DMS153 treated with DMSO at 0.1 percent for 48 hours (cell line): ENCODE data around the gene PML.
"Not testable (repeated sequence)": the region's sequence is repeated elsewhere in the genome, so short reads cannot be mapped to it uniquely, and the experiment has no call there.

Experiments used
- DNase-seq: peaks from one replicate; lab custom pipeline; 2025; ENCODE audit not compliant: unreplicated experiment; lab: John Stamatoyannopoulos, UW

The PML gene

DNA sequence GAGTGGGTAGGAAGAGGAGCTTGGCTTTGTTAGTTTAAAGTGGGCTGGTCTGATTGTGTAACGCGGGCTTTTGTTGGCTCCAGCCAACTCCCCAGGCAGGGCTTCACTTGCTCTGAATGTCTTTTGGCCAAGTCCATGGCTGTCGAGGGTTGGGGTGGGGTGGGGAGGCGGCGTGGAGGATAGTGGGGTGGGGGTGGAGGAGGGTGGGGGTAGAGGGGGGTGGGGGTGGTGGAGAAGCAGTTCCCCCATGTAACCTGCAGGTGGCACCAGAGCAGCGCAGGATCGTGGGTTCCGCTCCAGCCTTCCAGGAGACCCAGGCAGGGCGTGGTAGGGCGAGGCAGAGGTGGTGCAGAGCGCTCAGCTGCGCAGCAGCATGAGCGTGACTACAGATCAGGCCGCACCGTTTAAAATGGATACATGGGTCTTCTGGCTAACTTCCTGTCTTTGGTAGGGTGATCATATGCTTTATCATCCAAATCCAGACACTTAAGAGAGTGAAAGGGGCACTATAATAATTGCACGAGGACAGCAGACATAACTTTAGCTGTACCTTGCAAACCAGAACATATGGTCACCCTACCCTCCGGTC, 59.5 kb downstream of the PML start:
- peak; percentile 19 for DNase-seq

DNA sequence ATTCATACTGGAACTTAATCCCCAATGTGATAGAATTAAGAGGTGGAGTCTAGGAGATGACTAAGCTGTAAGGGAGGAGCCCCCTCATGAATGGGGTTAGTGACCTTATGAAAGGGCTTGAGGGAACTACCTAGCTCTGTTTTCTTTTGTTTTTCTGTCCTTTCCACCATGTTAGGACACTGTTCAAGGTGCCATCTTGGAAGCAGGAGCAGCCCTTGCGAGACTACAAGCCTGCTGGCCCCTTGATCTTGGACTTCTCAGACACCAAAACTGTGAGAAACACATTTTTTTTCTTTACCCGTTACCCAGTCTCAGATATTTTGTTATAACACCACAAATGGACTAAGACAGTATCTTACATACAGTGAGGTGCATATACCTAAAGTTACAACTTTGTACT, 61.3 kb downstream of the PML start:
- no peak for DNase-seq

DNA sequence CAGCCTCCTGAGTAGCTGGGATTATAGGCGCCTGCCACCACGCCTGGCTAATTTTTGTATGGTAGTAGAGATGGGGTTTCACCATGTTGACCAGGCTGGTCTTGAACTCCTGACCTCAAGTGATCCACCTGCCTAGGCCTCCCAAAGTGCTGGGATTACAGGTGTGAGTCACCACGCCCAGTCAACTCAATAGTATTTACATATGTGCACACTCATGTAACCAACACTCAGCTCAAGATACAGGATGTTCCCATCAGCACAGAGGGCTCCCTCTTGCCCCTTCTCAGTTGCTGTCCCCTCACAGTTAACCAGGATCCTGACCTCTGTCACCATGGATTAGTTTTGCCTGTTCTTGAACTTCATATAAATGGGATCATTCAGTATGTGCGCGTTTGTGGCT, 61.8 kb downstream of the PML start:
- not testable (repeated sequence) for DNase-seq

DNA sequence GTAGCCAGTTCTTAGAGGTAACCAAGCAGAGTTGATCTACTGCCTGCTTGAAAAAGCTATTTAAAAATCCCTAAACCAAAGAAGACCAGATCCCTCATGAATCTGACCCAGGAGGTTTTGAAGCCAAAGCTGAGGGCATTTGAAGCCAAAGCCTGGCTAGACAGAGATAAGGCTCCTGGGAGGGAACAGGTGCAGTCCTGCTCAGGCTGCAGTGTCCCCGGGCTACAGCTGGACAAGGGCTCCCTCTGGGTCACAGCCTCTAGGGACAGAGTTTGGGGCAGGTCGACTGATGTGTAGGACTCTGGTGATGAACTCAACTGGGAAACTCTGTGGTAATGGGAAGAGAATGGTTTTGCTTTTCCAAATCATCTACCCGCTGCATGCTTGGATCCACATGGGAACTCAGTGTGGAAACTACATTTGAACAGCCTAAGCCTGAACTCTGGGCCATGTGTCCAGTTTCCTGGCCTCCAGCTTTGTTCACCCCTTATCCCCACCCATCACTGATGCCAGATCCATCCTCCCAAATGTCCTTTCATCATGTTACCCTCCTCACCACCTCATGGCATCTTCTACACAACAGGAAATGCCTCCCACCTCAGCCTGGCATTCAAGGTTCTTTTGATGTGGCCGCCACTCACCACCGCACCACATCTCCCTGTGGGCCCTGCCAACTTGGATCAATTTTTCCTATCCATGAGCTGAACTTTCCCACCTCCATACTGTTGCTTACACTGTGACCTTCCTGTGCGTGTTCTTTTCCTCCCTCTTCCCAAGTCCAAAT, 64.7 kb downstream of the PML start:
- DNase-seq = not testable (repeated sequence)

DNA sequence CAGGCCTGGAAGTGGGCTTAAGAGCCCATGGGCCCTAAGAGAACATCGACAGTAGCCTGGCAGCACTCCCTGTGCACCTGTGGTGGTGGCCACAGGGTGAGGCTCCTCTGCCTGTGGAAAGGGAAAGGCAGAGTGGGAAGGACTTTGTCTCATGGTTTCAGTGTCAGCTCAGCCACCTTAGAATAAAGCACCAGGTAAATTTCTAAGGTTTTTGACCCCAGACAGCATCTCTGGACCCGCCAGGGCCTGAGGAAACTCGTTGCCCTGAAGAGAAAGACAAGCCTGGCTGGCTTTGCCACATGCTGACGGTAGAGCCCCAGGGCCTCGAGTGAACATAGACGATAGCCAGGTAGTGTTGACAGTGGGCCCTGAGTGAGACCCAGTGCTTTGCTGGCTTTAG, 65.7 kb downstream of the PML start:
- no peak for DNase-seq

DNA sequence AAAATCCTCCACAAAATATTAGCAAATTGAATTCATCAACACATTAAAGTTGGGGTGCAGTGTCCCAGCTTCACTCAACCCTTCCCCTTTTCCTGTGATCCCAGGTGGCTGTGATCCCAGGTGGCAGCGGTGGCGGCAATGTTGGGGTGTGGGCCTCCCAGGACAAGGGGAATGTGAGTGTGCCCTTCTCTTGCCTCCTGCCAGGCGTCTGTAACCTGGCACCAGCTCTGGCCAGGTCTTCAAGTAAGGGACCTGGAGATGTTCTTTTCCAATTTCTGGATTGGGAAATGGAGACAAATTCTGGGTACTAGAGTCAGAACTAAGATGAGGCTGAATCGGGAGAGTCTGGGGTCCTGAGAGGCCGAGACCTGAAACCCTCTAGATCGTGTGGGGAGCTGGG, 67.7 kb downstream of the PML start:
- DNase-seq = no peak

- DNase-seq = no peak
These were observed 68.2 kb downstream of the PML start for GRCh38 chr15:74062671-74063070.

DNA sequence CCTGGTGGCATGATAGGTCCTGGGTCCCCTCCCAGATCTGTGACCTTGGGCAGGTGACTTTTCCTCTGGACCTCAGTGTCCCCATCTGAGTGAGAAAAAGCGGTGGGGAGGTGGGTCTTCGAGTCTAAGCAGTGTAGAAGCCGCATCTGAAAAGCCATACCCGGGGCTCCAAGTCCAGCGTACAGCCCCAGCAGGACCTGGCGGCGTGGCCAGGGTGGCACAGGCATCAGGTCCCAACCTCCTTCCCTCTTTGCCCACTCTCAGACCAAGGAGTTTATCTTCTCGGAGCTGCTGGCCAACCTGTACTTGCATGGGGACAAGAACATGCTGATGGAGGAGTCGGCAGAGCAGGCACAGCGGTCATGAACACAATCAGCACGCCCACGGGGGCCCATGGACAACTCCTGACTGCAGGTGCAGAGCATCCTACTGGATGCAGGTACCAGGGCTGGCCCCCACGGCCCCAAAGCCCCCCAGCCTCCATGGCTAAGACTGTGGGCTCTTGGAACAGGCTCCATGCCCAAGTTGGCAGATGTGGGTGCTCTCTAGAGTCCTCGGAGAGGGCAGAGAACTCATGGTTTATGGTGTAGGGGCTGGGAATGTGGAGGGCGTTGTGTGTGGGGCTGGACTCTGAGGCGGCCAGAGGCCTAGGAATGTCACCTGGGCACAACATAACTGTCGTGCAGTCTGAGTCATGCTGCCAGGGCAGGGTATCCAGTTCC, 69.1 kb downstream of the PML start:
- DNase-seq = not testable (repeated sequence)

DNA sequence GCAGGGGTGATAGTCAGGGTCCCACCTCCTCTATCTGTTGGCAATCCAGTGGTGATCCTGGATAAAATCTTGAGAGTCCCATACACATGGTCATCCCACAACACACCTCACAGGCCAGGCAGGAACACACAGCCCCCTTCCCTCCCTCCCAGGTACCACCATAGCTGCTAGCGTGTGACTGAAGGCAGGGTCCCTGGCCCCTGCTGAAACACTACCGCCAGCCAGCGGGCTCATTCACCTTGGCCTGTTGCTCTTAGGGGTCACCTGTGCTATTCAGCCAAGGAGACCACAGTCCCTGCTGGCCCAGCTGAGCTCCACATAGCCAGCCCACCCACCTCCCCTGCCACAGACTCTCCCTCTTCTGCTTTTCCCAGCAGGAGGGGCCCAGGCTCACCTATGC, 69.7 kb downstream of the PML start:
- not testable (repeated sequence) for DNase-seq

GRCh38 chr15:74064822-74065221, 70.3 kb downstream of the PML start:
- DNase-seq = not testable (repeated sequence)

- DNase-seq = not testable (repeated sequence)
These were observed 71.3 kb downstream of the PML start for GRCh38 chr15:74065684-74066411.

- not testable (repeated sequence) for DNase-seq
These were observed 77.1 kb downstream of the PML start for GRCh38 chr15:74071645-74072044.

GRCh38 chr15:74072132-74072531, 77.6 kb downstream of the PML start:
- not testable (repeated sequence) for DNase-seq

DNA sequence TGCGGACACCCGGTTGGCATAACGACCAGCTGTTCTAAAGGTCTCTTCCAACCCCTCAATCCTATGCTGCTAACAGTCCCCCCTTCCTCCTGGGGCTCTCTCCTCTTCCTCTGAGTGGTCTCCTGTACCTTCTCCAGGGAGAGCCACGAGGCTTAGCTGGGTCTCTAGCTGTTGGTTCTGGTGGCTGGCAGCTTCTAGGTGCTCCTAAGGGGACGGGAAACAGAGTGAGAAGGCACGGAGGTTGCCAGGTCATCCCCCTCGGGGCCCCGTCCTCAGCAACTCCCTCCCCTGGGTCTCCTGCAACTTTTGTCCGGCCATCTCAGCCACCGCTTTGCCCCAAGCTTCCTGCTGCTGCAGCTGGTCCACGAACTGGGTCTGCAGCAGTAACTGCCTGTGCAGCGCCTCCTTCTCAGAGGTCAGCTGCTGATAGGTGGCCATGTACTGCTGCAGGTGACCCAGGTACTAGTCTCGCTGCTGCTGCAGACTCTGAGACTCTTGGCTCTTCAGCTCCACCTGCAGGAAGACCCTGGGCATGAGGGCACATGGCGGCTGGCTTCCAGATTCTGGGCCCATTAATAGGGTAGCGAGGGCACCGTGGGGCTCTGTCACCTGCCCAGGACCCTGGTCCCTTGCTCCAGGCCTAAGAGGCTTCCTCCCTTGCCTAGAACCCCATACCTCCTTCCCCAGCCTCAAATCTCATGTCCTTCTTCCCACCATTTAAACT, 78.3 kb downstream of the PML start:
- DNase-seq = not testable (repeated sequence)

DNA sequence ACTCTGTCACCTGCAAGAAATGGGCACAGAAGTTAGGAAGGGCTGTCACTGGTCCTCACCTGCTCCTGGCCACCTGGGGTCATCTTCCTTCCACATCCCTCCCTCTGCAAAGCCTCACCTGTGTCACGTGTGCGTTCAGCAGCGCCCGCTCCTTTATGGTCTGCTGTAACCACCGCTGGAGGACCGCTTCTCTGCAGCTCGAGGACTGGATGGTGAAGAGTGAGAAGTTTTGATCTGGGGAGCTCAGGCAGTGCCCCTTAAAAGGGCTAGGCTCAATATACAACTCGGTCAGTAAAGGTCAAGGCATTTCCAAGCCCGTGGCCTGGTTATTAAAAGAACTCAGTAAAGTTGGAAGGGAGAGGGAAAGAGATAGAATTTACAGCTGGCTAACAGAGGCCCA, 81.3 kb downstream of the PML start:
- not testable (repeated sequence) for DNase-seq

DNA sequence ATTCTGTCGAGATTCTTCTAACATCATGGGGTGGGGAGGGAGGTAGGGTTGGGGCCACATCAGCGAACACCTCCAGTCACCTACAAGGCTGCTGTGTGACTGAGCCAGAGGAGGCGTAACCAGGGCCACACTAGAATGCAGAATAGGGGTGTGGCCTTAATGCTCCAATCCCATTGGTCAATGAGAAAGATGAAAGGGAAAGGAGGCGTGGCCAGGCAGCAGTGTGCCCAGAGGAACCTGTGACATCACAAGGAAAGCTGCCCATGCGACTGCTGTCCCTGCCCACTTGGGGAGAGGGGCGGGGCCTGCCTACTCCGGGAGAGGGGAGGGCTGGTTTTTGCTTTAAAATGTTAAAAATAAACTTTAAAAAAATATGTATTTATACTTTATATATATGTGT, 87.9 kb downstream of the PML start, which contains the start of gene GOLGA6A:
TSS of gene GOLGA6A (minus strand) at position 101 of the 400 bp plus-strand sequence. CDS start at position 60, 41 bp downstream.
- DNase-seq = not testable (repeated sequence)

- DNase-seq = not testable (repeated sequence)
These were observed 100.1 kb downstream of the PML start for GRCh38 chr15:74094567-74094966.

GRCh38 chr15:74095610-74096009, 101.1 kb downstream of the PML start:
- DNase-seq = not testable (repeated sequence)

DNA sequence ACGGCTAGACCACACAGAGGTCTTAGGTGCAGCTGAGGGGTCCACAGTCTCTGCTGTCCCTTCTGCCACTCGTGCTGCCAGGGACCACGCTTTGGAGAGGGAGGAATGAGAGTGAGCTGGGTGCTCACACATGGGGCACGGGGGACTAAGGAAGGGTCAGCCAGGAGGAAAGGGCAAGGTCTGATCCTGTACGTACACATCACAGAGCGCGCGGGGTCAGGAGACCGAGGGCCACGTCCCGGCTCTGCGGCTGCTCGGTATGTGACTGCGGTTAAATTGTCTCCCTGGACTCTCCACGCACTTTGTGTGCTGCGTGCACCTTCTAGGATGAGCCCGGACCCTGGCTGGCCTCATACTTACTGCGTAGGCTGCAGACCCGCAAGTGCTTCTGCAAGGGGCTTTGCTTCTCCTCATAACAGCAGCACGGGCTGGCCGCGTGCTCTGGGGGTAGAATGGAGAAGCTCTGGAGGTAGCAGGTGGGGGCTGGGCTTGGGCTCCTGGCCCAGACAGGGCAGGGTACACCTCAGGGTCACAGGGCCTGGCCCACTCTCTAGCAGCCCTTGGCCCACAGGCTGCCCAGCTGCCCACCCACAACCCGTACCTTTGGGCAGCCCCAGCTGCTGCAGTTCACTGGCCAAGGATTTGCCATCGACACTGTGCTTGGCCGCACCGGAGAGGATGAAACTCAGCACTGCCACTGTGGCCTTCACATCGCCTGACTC, 102.4 kb downstream of the PML start:
- DNase-seq = not testable (repeated sequence)
